HT1080 (cell line): Measurements from ENCODE around the gene CLBA1. TPM values are rescaled to one million over a fixed set of nuclear protein-coding genes. Genes with fewer than 3 reads are reported as not detected.

Experiments used
- DNase-seq: peaks from one replicate; pipeline ENCODE4 v3.0.0-alpha.2; 2015; ENCODE audit warnings: low read depth
- total RNA-seq: library from RNA; depleted of rRNA; stranded (reverse); fragments of >200 nt; shearing (Covaris generic); gene quantifications from 2 replicates; pipeline ENCODE4 v1.2.3, GENCODE V29; 2014

The CLBA1 gene
- total RNA-seq, 1 experiment from 2014 or later: 5.4 TPM

DNA sequence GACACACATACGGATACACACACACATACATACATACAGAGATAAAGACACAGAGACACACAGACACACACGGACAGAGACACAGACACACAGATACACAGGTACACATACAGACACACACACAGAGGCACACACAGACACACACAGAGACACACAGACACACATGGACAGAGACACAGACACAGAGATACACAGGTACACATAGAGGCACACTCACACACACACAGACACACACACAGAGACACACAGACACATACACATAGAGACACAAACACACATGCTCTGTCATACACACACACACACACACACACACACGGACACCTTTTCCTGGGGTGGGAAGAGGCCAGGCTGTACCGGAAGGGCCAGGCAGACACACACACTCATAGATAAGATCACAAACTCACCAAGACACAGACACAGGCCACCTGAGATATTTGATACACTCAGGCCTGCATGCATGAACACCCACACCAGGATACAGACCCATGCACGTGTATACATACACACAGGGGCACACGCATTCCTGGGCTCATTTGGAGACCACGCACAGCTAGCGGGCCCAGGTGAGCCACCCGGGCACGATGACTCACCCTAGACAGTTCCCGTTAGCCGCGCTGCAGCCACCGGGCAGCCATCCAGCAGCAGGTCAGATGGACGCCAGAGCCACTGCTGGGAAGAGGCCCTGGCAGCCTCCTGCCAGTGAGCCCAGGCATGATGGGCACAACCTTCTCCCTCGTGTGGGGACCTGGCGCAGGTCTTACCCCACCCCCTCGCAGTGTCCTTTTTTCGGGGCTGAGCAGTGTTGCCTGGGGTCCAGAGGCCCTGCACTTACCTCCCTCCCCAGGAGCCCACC lies 5.6 kb upstream of the CLBA1 start:
- peak; percentile 74 for DNase-seq

DNA sequence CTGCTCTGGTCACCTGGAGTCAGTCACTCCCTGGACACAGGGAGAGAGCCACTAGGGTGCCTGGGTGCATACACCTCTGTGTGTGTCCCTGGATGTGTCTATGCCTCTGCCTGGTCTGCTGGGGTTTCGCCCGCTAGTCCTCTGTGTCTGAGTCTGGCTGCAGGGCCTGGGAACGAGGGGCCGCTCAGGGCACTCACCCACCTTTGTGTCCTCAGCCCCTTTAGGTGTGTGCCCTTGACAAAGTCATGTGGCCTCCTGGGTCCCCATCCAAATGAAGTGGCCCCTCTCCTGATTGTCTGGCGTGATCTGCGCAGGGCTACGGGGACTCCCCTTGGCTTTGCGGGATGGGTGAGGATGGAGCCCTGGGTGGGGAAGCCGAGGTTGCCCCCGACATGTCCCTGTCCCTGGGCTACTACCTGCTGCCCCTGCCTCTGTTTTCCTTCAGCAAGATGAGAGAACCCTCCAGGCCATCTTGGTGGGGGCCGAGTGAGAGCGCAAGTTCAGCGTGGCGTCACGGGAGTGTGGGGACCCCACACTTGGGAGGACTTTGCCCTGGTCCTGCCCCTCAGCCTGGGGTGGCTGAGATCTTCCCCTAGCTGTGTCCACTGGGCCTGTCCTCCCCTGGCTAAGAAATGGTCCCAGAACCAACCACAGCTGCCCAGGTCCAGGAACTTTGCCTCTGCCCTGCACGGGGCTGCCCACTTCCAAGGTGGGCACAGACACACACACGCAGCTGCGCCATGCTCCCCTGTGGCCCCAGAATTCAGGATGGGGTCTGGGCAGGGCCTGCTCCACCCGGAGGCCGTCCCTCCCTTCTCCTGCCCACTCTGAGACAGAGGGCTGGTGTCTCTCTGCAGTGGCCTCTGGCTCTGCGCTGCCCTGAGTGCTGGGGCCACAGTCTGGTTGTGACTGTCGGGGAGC lies 4.7 kb upstream of the CLBA1 start:
- no peak for DNase-seq

GRCh38 chr14:104981699-104982541 lies 3.7 kb upstream of the CLBA1 start:
- no peak for DNase-seq

DNA sequence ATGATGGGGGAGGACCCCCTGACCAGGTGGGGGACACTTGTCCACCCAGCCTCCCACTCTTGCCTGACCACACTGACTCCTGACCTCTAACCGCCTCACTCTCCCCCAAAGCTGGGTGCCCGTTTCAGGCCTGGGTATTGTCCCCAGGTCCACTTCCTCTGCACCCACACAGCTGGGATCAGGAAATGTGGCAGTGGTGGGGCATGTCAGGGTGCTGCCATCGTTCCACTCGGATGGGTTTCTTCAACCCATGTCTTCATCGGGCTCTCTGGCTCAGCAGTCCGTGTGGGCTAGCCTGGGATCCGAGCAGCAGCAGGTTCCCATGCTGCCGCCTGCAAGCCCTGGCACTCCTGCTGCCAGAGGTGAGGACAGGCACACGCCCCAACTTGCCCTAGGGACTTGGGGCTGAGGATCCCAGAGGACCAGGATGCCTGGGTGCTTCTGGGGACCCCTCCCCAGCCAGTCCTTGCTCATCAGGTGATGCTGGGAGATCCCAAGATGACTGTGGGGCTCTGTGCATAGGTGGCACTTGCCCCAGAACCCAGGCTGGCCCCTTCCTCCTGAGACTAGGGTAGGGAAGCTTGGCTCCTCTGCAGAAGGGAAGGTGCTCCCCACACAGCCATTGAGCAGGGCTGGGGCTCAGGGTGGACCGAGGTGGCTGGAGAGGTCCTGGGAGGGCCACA lies 2.9 kb upstream of the CLBA1 start:
- no peak for DNase-seq

- DNase-seq: no peak
Measured at GRCh38 chr14:104983231-104983721, 2.3 kb upstream of the CLBA1 start.

- no peak for DNase-seq
Measured at GRCh38 chr14:104984056-104984894, 1.3 kb upstream of the CLBA1 start.

DNA sequence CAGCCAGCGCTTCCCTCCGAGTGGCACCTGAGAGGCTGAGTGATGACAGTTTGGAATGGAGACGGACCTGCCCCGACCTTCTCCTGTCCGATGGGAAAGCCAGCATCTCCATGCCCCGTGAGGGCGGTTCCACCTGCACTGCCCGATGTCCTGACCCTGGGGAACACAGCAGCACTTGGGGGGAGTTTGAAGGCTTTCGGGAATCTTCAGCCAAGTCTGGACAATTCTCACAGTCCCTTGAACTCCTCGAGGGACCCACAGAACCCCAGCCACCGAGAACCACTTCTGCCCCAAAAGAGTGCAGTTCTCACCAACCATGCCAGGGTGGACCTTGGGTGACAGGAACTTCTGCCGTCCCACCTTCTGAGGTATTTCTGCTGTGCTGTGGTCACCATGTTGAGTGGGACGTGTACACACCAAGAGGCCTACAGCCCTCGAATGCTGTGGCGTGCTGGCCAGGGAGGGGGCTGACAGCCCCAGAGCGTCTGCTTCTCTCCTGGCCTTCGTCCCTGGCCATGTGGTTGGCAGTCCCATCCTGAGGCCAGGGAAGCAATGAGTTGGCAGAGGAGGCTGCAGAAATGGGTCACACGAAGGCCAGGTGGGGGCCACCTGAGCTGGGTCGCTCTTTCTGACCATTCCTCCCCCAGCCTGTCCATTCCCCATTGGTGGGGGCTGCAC lies 1.0 kb downstream of the CLBA1 start:
- no peak for DNase-seq

GRCh38 chr14:104989236-104989950 lies 3.8 kb downstream of the CLBA1 start:
- DNase-seq: no peak

- no peak for DNase-seq
Measured at GRCh38 chr14:104989951-104990303, 4.3 kb downstream of the CLBA1 start.

DNA sequence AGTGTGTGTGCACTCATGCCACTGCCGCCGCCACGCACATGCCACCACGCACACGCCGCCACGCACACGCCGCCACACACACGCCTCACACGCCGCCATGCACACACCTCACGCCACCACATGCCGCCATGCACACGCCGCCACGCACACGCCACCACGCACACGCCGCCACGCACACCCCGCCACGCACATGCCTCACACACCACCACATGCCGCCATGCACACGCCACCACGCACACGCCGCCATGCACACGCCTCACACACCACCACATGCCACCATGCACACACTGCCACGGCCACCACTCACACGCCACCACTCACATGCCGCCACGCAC lies 6.3 kb downstream of the CLBA1 start:
- no peak for DNase-seq

GRCh38 chr14:104992501-104992900 lies 6.9 kb downstream of the CLBA1 start:
- no peak for DNase-seq

DNA sequence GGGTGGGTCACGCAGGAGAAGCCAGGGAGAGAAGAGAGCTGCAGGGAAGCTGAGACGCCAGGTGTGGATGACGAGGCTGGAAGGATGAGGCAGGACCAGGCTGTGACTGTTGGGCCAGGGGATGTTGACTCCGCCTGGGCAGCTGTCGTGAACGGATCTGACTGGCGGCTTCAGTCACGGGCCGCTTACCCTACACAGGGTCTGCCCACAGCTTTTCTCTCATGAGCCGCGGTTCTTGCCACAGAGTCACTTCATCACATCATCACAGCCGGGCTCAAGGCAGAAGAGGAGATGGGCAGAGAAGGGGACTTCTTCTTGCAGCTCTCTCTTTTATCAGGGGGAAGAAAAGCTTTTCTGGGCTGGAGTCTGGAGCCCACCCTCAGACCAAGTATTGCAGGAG lies 7.7 kb downstream of the CLBA1 start:
- no peak for DNase-seq

DNA sequence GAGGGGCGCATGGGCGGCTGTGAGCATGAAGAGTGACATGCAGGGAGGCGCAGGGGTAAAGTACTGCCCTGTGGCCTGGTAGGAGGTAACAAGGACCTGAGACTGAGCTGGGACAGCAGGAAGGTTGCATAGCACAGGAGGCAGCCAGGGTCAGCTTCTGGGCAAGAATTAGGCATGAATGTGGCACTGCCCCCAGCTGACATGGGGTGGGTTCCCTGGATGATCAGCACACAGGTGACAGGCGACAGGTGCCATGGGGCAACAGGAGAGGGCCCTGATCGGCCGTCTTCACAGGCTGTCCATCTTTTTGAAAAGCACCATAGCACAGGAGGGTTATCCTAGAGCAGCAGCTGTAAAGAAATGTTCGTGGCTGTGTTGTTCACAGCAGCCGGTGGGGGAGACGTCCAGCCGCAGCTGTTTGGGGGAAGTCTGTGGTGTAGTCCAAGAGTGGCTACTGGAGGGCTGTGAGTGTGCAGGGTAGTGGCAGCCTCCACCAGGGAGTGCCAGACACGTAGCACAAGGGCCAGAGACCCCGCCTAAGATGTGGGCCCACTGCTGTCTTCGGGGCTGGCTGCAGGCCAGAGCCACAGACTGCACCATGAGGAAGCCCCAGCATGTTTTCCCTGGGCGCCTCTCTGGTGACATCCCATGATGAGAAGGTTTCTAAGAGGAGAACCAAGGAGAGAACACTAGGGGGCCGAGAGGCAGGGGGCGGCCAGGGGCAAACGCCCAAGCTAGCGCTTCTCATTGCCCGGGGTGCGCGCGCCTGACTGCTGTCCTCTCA lies 8.4 kb downstream of the CLBA1 start:
- no peak for DNase-seq

GRCh38 chr14:104994978-104995377 lies 9.4 kb downstream of the CLBA1 start:
- DNase-seq: no peak

DNA sequence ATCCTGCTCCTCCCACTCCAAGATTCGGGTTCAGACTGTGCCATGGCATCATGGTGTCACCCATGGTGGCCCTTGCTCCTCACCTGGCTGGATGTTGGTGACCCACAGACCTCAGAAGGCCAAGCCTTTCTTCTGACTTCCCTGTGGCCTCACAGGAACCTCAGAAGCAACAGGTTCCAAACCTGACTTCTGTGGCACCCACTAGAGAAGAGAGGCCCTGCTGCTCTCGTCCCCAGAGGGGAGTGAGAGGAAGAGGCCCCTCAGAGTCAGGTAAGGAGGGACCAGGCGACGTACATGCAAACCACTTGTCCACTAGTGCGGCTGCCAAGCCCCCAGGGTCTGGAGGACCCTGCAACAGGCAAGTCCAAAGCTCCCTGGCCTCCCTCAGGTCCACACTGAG lies 10.4 kb downstream of the CLBA1 start:
- no peak for DNase-seq

- no peak for DNase-seq
Measured at GRCh38 chr14:104996483-104996882, 10.9 kb downstream of the CLBA1 start.

- DNase-seq: no peak
Measured at GRCh38 chr14:104998801-104999200, 13.2 kb downstream of the CLBA1 start.

DNA sequence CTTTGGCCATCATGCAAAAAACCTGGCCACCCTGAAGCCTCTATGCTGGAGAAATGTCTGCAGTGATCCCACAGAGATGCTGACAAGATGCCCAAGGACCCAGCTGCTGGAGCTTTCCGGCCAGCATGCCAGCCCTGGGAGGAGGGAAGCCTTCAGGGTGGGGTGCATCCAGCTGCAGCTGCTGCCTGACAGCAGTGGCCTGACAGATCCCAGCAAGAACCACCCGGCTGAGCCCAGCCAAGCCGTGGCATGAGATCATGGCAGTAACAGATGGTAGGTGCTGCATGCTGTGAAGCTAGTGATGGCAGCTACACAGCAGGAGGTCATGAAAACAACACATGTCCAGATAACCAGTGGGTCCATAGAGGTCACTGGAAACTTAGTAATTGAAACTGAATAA lies 13.8 kb downstream of the CLBA1 start:
- DNase-seq: no peak
